ENCODE measurements around the gene MAP4K3.

GRCh38 chr2:39448169-39448502 is 11.1 kb upstream of the MAP4K3 start:
- no peak for TF ChIP-seq CTCF (IDR thresholded peaks at IDR 0.05 in 4 of 5, conservative IDR thresholded peaks at IDR 0.05 in 1 of 5)
- no peak for TF ChIP-seq POLR2A (IDR thresholded peaks at IDR 0.05)
